Stimulated activated CD4-positive, alpha-beta T cell treated with anti-CD3 and anti-CD28 coated beads, TNF-alpha, amount 100 ng/mL, for 4 hours (primary cell): Measurements from ENCODE around the gene HINT2.

Experiments
- DNase-seq, 3 experiments: peaks; one replicate each; pipeline ENCODE4 v3.0.0-alpha.2; 2020; ENCODE audit warnings: low read depth in 3 of 3

HINT2 gene

GRCh38 chr9:35840881-35841644 is 26.2 kb upstream of the HINT2 start:
- no peak for DNase-seq

GRCh38 chr9:35839926-35840325 is 25.1 kb upstream of the HINT2 start:
- DNase-seq, result no peak

GRCh38 chr9:35836595-35836994 is 21.8 kb upstream of the HINT2 start:
- DNase-seq, result no peak

DNA sequence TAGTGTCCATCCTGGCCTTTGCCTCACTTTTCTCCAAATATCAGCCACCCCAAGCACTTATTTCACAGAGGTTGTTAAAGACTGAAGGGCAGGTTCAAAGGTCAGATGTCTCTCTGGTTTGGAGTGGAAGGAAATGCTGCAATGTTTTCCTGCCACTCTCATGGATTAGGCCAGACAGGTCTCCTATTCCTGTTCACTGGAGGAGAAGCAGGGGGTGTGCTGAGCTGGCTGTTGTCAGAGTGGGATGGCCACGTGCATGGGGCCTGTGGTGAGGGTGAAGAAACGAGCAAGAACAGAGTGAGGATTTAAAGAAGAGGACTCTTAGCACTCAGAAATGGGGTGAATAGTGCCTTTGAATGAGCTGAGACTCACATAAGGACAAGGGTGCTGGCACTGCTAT is 20.9 kb upstream of the HINT2 start:
- DNase-seq, result no peak

DNA sequence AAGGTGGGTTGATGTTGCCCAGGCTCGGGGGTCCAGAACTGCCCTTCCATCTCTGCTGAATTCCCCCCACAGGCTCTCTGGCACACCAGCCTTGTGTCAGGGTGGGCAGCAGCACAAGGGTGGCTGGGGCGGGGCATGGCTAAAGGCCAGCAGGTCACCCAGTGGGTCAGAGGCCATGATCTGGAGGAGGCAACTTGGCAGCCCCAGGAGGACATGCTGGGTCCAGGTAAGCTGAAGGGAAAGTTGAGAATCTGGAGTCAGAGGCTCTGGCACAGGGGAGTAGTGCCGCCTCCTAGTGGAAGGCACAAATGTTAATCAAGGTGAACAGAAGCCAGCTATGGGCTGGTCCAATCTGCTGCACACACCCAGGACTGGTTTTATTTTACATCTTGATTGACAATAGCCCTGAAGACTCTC is 20.4 kb upstream of the HINT2 start:
- DNase-seq, result no peak

GRCh38 chr9:35834260-35835215 is 19.7 kb upstream of the HINT2 start:
- DNase-seq, result no peak

GRCh38 chr9:35832814-35833213 is 18.0 kb upstream of the HINT2 start:
- no peak for DNase-seq

DNA sequence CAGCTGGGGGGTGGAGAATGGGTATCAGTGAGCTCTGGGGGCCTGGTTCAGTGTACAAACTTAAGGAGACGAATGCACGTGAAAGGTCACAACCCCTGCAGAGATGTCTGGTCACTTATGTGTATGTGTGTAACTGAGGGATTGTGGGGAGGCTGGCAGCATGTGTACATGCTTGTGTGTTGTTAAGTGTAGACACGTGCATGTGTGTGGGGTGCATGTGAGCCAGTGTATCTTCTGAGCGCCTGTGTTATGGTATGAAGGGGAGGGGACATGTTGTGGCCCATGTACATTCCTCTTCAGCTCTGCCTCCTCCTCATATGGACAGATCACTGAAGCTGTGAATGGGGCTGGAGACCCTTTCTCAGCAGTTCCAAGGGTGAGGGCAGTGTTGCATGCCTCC is 16.2 kb upstream of the HINT2 start:
- DNase-seq, result no peak

DNA sequence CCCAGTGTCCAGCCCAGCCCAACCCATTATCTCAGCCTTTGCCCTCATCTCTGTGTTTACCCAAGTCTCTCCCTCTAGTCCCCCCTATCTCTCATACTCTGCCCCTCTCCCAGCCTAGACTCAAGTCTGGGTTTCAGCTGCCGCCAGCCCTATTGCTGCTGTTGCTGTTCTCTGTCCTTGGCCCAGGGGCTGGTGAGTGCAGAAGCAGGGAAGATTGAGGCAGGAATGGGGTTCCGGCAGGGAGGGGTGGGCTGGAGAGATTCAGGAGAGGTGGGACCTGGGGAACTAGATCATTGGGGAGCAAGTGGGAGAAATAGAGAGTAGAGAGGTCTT is 14.9 kb upstream of the HINT2 start:
- no peak for DNase-seq

DNA sequence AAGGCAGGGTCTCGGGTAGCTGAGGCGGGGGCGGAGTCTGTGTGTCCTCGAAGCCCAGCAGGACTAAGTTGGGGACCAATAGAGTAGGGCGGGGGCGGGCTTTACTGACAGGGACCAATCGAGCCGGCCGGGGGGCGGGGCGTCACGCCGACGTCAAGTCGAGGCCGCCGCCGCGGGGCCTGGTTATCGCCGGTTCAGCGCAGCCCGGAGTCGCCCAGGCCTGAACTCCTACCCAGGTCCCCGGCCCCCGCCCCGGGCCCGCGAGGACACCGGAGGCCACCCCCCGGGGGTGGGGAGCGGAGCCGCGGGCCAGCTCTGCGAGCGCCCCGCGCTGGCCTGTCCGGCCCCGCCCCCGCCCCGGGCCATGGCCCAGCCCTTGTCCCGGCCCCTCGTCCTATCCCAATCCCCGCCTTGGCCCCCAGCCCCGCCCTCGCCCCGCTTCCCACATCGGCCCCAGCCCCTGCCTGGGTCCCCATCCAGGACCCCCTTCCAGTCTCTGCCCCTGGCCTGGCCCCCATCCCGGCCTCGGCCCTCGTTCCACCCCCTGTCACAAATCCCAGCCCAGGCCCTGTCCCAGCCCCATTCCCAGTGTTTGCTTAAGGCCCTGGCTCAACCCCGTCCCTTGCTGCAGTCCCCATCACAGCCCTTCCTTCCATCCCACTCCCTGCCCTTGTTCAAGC is 14.4 kb upstream of the HINT2 start, which contains the start of gene TMEM8B:
Gene TMEM8B, plus strand, starts transcription at position 145 of the 680 bp plus-strand sequence. Its CDS starts 220 bp downstream, at position 365.
- DNase-seq, result peak; percentile 89 to 94 (median 92)

DNA sequence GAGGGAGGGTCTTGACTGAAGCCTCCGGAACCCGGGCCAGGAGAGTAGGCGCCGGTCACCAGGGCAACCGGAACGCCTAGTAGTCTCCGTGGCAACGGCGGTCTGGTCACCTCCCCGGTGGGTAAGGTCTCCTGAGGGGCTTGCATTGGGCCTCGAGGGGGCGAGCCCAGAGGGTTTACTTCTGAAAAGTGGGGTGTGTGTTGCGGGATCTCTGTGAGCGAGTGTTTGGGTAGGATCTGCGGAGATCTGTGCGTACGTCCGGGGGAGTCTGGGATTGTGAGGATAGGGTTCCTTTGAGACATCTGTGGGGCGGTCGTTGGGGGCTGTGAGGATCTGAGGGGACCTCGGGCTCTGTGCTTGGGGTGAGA is 13.9 kb upstream of the HINT2 start, which contains the start of gene FAM221B:
Gene FAM221B, minus strand, starts transcription at position 17 of the 368 bp plus-strand sequence. CDS start 2,571 bp downstream, outside the sequence.
- no peak for DNase-seq

- DNase-seq, result no peak
These were observed 12.6 kb upstream of the HINT2 start for GRCh38 chr9:35827486-35827885.

DNA sequence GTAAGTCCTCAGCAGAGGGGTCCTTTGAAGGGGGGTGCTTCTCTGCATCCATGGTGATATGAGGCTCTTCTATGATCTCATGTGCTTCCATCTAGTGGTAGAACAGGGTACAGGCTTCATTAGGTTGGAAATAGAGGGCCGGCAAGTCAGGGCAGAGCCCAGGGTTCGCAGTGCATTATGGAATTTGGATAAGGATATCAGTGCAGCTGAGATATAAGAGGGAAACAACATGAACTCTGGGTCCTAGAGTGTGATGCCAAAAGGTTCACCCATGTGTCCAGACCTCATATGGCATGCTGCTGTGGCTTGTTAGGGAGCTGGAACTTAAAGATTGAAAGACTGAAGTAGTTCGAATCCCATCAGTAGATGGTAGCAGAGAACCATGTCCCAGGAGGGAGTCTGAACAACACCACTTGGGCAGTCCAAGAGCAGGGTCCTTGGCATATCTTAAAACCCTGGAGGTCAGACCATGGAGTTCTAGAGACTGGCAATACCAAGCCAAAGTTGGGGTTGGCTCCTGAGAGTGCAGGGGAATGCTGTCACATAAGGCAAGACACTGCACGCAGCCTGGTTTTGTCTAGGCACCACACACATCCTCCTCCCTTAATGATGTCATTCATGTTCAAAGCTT is 11.3 kb upstream of the HINT2 start:
- DNase-seq, result no peak

DNA sequence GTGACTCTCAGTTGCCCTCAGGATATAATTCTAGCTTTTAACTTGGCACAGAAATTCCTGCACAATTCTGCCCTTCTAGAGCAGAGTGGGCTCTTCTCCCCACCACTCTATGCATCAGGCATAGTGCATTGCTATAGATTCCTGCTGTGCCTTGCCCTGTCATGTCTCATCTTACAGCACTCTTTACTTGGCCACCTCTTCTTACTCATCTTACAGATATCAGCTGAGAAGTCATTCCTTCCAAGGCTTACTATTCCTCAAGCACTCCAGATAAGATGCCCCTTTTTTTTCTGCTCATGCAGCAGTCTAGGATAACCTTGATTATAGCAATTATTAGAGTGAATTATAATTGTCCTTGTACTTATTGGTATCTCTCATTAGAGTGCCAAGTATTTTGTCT is 8.1 kb upstream of the HINT2 start:
- no peak for DNase-seq

DNA sequence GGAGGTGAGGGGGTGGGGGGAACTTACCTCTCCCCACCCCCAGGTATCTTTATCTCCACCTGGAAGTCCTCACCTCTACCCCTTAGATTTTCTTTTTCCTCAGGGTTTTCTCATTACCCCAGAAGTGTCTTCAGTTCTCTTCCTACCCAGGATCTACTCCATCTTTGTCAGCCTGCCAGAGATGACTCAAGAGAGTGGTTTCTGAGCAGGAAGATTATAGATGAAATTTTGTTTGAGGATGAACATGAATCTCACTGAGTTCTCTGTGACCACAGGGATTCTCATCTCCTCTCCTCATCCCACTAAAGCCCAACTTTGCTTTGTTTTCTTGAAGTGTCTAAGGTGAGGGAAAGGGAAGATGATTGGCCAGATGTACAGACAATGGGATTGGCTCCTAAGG is 5.2 kb upstream of the HINT2 start:
- DNase-seq, result no peak

DNA sequence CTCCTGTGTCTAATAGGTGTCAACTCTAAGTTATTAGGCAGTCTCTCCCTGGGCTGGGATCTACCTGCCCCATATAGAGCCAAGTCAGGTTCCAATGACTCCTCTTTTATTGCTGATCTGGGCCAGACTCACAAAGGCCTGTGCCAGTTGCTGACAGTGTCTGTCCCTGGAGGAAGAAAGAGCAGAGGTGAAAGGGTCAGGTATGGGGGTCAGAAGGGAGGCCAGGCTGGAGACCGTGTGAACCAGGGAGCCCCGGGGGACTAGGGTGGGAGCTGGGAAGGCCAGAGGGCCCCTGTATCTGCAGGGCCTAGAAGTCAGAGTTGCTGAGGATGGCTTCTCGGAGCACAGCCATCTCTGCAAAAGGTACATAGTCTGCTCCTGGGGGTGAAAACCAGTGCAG is 3.5 kb upstream of the HINT2 start:
- DNase-seq, result no peak

GRCh38 chr9:35816708-35817107 is 1.9 kb upstream of the HINT2 start:
- no peak for DNase-seq

DNA sequence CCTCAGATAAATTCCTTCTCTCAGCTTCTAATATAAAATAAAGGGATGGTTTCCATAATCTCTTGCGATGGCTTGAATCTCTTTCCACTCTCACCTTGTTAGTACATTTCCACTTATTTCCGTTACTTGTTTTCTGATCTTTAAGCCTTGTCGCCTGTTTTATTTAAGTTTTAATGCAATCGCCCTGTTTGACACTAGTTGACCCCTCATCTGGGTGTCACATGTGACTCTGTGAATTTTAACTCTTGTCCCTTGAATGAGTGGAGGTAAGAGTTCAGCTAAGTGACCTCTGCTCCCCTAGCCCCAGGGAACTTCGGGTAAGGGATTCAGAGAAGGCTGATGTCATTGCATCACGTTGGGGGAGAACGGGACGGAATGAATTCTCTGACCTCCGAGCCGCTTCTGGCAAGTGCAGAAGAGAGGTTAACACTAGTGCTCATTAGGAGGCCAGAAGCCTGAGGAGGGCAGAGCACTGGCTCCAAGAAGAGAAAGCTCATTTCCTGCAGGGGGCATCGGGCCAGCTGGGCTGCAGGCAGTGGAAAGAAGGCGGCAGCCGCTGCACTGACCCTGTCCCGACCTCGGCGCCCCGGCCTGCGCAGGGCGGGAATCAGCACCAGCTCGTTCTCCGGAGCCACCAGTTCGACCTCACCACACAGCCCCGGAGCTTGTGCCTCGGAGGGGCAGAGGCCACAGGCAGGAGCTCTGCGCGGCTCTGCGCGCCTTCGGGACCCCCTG is 569 bp downstream of the HINT2 start:
- DNase-seq, result peak in 1 of 3 experiments; percentile 35

DNA sequence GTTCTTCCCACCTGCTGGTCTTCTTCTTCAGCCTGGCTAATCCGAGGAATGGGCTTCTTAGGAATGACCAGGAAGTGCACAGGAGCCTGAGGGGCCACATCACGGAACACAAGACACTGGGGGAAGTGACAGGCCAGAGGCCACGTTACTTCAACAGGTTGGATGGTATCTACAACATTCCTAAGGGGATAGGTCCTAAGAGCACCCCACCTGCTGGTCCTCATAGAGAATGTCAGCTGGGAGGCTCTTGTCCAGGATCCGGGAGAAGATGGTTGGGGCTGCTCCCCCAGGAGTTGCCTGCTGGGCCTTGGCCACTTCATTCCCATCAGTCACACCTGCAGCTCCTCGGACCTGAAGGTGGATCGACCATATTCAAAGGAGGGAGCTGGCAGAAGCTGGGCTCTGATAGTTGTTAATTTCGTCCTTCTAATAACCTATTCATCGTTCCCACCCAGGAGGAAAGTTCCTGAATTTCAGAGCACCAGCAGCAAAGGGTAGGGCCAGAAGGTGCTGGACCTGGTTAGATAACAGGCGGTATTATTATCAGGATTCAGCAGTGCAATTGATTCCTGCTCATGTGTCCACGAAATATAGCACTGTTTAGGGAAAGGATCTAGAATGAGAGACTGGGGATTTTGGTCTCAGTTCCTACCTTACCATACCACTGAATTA is 1.3 kb downstream of the HINT2 start:
- no peak for DNase-seq

DNA sequence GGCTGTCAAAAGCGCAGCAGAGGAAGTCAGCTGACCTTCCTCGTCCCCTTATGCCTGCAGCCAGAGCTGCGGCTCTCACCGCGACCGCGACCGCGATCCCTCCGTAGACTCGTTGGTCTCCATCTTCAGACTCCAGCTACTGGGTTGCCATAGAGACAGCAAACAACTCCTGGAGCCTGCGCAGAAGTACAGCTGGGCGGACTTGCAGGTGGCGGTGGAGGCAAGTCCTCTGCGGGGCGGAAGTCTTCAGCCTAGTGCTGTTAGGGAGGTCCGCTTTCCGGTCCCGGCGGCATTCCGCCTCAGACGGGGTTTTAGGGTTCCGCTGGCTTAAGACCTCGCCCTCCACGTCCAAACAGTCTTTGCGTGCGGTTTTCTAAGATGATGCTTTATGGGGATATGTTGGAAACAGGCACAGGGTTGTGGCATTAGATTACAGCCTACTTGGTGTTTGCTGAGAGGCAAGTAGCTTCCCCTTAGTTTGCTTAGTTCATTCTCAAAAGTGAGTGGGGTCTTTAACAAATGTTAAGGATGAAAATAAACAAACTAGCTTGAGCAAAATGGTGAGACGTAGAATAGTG is 2.7 kb downstream of the HINT2 start, which contains the start of gene SPAG8:
Gene SPAG8, minus strand, starts transcription at position 238 of the 578 bp plus-strand sequence. Its CDS starts 115 bp downstream, at position 123.
- DNase-seq, result peak; percentile 72 to 90 (median 79)
